Measurements from ENCODE around the gene ERVK3-1. TPM values are rescaled to one million over a fixed set of nuclear protein-coding genes. Genes with fewer than 3 reads are reported as not detected.

ERVK3-1 gene
- total RNA-seq, 1 donor = 29.3 TPM

DNA sequence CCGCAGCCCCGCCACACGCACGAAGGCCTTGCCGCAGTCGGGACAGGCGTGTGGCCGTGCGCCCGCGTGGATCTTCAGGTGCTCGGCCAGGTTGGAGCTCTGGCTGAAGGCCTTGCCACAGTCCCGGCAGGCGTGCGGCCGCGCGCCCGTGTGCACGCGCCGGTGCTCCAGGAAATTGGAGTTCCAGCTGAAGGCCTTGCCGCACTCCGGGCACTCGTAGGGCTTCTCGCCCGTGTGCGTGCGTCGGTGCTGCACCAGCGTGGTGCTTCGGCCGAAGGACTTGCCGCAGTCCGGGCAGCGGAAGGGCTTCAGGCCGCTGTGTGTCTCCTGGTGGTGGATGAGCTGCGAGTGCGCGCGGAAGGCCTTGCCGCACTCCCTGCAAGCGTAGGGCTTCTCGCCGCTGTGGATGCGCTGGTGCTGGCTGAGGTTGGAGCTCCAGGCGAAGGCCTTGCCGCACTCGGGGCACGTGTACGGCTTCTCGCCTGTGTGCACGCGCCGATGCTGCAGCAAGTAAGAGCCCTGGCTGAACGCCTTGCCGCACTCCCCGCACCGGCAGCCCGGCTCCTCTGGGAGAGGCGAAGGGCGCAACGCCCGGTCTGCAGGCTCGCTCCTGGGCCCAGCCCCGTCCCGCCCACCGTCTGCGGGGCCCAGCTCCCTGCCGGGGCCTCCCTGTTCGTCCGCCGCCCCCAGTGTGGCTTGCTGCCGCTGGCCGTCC, 51.7 kb downstream of the ERVK3-1 start:
- H3K79me2 ChIP-seq (ENCODE audit: insufficient read depth, low read length) = no peaks in the 10 kb centered on the region
- DNase-seq (ENCODE audit: insufficient read length, low spot score, missing footprints) = peak; percentile 76

DNA sequence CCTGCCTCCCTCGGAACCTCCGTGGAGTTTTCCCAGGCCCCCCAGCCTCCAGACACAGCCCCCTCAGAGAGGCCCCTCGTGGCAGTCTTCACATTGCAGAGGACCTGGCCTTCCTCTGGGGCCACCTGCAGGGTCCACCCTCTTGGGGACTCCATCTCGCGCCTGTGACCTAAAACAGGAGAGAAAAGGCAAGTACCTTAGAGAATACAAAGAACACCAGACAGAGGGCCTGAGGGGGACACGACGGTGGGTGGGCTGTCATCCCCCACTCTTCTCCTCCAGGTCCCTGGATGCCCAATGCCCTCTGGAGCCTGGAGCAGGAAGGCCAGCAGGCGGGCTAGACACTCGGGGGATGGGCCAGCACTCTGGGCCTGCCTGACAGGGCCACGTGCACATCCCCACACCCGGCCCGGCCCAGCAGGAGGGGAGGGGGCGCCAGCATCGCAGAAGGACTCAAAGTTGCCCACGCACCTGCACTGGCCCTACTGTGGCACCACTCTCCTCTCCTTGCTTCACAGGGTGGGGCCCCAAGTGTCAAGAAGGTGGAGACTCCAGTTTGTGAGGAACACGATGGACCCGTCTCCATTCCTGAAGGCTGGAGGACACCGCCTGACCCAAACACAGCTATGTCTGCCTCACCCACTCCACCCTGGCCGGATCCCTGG, 52.4 kb downstream of the ERVK3-1 start:
- Histone ChIP-seq H3K27ac (ENCODE audit: low read depth, low read length) (no peak overlapping the region), H3K4me3 (ENCODE audit: insufficient read depth, low read length) (no peak overlapping the region), H3K4me2 (ENCODE audit: insufficient read depth, low read length) (no peak overlapping the region), H3K4me1 (ENCODE audit: insufficient read depth, low read length) (peaks cover 8% of the 10 kb centered on the region), H3K27me3 (ENCODE audit: insufficient read depth, low read length) (peaks cover 19% of the 10 kb centered on the region), H3K36me3 (ENCODE audit: insufficient read depth, low read length) (no peaks in the 10 kb centered on the region), H3K79me2 (ENCODE audit: insufficient read depth, low read length) (no peaks in the 10 kb centered on the region), H4K20me1 (ENCODE audit: insufficient read depth, low read length) (no peaks in the 10 kb centered on the region), H2AFZ (ENCODE audit: low read length) (no peak overlapping the region), H3K9me3 (ENCODE audit: low read depth, low read length) (no peaks in the 10 kb centered on the region)
- peak; percentile 71 for DNase-seq (ENCODE audit: insufficient read length, low spot score, missing footprints)
- TF ChIP-seq, protein P1, sequence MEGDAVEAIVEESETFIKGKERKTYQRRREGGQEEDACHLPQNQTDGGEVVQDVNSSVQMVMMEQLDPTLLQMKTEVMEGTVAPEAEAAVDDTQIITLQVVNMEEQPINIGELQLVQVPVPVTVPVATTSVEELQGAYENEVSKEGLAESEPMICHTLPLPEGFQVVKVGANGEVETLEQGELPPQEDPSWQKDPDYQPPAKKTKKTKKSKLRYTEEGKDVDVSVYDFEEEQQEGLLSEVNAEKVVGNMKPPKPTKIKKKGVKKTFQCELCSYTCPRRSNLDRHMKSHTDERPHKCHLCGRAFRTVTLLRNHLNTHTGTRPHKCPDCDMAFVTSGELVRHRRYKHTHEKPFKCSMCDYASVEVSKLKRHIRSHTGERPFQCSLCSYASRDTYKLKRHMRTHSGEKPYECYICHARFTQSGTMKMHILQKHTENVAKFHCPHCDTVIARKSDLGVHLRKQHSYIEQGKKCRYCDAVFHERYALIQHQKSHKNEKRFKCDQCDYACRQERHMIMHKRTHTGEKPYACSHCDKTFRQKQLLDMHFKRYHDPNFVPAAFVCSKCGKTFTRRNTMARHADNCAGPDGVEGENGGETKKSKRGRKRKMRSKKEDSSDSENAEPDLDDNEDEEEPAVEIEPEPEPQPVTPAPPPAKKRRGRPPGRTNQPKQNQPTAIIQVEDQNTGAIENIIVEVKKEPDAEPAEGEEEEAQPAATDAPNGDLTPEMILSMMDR (IDR thresholded peaks at IDR 0.05; ENCODE audit: extremely low read depth, low read depth, low read length) = no peak

More for the DNA sequence above, 51.7 kb downstream of the ERVK3-1 start:
- H2AFZ ChIP-seq (ENCODE audit: low read length) = no peak overlapping the region
- no peak overlapping the region for H3K27ac ChIP-seq (ENCODE audit: low read depth, low read length)
- no peaks in the 10 kb centered on the region for H4K20me1 ChIP-seq (ENCODE audit: insufficient read depth, low read length)
- H3K4me1 ChIP-seq (ENCODE audit: insufficient read depth, low read length) = peaks cover 6% of the 10 kb centered on the region
- H3K4me2 ChIP-seq (ENCODE audit: insufficient read depth, low read length) = no peak overlapping the region
- H3K9me3 ChIP-seq (ENCODE audit: low read depth, low read length) = no peaks in the 10 kb centered on the region
- TF ChIP-seq, protein P1 (IDR thresholded peaks at IDR 0.05; ENCODE audit: extremely low read depth, low read depth, low read length) = no peak
- no peaks in the 10 kb centered on the region for H3K36me3 ChIP-seq (ENCODE audit: insufficient read depth, low read length)
- peaks cover 19% of the 10 kb centered on the region for H3K27me3 ChIP-seq (ENCODE audit: insufficient read depth, low read length)
- no peak overlapping the region for H3K4me3 ChIP-seq (ENCODE audit: insufficient read depth, low read length)

DNA sequence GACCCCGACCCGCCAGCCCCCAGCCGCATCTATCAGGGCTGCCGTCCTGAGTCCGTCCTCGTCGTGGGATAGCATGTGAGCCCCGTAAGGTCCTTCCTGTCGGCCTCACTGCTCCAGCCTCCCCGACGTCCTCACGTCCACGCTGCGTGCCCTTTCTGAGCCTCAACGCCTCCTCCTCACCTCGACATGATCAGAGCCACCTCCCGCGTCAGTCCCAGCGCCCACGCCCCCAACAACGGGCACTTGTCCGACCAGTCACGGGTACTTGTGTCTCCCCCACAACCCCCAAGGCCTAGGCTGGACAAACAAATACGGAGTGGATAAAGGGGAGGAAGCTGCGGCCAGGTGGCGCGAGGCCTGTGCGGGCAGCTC, 56.7 kb downstream of the ERVK3-1 start:
- DNase-seq (ENCODE audit: insufficient read length, low spot score, missing footprints) = peak; percentile 97
- TF ChIP-seq, protein P1 (IDR thresholded peaks at IDR 0.05; ENCODE audit: extremely low read depth, low read depth, low read length) = no peak
- no peaks in the 10 kb centered on the region for H3K36me3 ChIP-seq (ENCODE audit: insufficient read depth, low read length)

More for the DNA sequence above, 56.7 kb downstream of the ERVK3-1 start:
- H3K4me3 ChIP-seq (ENCODE audit: insufficient read depth, low read length) = peak overlapping the region; percentile 90
- no peaks in the 10 kb centered on the region for H3K9me3 ChIP-seq (ENCODE audit: low read depth, low read length)
- H3K27ac ChIP-seq (ENCODE audit: low read depth, low read length) = peak overlapping the region; percentile 96
- peak overlapping the region; percentile 97 for H3K4me2 ChIP-seq (ENCODE audit: insufficient read depth, low read length)
- no peaks in the 10 kb centered on the region for H4K20me1 ChIP-seq (ENCODE audit: insufficient read depth, low read length)
- no peaks in the 10 kb centered on the region for H3K79me2 ChIP-seq (ENCODE audit: insufficient read depth, low read length)
- peaks cover 10% of the 10 kb centered on the region for H3K27me3 ChIP-seq (ENCODE audit: insufficient read depth, low read length)
- peak overlapping the region; percentile 98 for H2AFZ ChIP-seq (ENCODE audit: low read length)
- H3K4me1 ChIP-seq (ENCODE audit: insufficient read depth, low read length) = peaks cover 8% of the 10 kb centered on the region

All from osteoblast (primary cell).